HG03439 (cell line): ENCODE measurements around the gene ADAM12.

ENCODE experiments used
- ATAC-seq: cut with Tn5 transposase; IDR thresholded peaks from one replicate; pipeline ENCODE4 v1.9.1; 2021; ENCODE audit warnings: mild to moderate bottlenecking, moderate library complexity; ENCODE audit not compliant: unreplicated experiment

ADAM12 gene

DNA sequence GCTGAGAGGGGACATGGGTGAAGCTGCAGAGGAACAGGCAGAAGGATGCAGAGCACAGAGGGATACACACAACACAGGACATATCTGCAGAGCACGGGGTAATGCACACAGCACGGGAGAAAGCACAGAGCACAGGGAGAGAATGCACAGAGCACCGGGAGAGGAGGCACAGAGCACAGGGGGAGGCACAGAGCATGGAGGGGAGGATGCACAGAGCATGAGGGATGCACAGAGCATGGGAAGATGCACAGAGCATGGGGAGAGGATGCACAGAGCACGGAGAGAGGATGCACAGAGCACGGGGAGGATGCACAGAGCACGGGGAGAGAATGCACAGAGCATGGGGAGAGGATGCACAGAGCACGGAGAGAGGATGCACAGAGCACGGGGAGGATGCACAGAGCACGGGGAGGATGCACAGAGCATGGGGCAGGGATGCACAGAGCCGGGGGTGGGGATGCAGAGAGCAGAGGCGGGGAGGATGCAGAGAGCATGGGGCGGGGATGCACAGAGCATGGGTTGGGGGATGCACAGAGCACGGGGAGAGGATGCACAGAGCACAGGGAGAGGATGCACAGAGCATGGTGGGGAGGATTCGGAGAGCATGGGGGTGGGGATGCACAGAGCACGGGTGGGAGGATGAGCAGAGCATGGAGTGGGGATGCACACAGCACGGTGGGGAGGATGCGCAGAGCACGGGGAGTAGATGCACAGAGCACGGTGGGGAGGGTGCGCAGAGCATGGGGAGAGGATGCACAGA lies 230.0 kb downstream of the ADAM12 start:
- ATAC-seq = no peak

- no peak for ATAC-seq
Observed at GRCh38 chr10:126157189-126157588, 231.1 kb downstream of the ADAM12 start.

DNA sequence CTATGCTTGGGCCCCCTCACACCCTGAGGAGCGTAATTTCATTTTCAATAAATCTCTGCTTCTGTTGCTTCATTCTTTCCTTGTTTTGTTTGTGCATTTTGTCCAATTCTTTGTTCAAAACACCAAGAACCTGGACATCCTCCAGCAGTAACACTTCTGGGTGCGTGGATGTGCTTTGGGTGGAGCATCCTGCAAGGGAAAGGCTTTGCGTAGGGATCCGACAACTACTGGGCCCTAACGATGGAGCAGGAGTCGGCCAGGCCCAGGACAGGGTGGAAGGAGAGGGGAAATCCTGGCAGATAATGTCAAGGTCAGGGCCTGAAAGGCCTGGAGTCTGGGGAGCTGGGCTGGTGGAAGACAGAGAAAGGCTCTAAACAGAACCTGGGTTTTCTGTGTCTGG lies 231.8 kb downstream of the ADAM12 start:
- ATAC-seq = no peak

DNA sequence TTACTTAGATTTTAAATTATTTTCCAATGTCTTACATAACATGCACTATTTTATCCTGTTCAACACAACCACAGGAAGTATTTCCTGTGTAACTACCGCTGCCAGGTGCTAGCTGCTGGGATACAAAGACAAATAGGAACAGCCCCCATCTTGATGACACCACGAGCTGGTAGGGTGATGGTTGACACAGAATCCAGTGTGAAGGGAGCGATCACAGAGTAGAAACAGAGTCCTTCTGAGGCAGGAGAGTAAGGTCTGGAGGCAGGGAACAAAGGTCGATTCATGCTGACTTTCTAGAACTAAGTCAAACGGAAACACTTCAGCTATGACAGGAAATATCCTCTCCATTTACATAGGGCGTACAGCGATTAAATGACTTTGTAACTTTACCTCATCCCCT lies 232.3 kb downstream of the ADAM12 start:
- ATAC-seq = no peak

DNA sequence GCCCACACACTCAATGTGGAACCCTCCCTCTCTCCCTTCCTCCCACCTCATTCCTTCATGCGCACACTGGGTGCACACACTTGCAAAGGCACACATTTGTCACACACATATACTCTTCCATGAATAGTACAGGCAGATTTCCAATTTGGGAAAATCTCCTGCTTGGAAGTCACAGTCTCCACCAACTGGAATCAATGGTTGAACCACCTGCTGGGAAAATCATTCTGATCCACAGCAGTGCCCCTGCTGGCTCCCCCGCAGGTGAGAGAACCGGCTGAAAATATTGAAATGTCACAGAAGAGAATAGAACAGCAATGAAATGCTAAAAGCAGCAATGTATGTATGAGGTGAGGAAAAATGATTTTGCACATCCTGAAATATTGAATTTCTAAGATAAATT lies 232.7 kb downstream of the ADAM12 start:
- ATAC-seq = no peak

DNA sequence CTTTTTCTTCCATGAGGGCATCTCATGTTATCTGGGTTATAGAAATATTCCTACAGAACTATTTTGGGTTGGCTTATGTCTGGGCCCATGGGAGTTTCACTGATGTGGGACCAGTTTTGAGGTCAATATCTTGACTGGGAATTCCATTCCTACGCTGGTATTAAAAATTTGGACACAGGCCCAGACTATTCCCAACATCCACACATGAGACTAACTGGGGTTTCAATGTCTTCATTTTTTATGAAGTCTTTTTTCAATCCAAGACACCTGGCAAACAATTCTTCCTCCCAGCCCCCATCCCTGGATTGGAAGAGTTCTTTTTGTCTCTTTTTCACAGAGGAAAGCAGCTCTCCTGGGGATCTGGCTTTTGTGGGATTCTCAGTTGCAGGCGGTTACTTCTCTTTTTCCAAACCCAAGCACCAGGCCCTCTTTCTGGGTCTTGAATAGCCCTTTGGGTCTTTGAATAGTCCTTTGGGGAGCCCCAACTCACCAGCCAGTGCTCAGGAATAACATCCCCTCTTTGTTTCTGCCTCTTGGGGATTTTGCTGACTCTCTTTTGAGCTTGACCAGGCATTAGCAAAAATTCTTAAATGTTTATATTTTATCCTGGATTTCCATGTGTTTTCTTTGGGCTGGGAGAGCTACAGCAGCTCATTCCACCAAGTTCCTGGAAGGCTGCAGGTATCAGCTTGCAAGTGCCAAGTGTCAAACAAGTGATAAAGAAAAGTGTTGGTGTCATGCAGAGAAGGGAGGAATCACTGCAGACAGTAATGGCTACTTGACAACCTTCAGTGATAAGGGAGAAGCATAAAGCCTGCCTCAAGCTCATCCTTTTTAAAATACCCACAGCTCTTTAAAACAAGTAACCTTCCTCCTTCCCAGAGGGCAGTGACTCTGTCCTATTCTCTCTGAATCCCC lies 234.3 kb downstream of the ADAM12 start:
- no peak for ATAC-seq

GRCh38 chr10:126147866-126148587 lies 240.2 kb downstream of the ADAM12 start:
- ATAC-seq = no peak

GRCh38 chr10:126146771-126147170 lies 241.5 kb downstream of the ADAM12 start:
- ATAC-seq = no peak

DNA sequence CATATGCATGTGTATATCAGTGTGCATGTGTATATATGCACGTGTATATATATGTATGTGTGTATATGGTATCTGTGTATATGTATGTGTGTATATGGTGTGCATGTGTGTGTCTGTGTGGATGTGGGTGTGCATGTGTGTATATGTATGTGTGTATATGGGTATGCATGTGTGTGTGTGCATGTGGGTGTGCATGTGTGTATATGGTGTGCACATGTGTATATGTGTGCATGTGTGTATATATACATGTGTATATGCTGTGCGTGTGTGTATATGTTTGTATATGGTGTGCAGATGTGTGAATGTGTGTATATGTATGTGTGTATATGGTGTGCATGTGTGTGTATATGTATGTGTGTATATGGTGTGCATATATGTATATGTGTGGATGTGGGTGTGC lies 245.2 kb downstream of the ADAM12 start:
- ATAC-seq = no peak

DNA sequence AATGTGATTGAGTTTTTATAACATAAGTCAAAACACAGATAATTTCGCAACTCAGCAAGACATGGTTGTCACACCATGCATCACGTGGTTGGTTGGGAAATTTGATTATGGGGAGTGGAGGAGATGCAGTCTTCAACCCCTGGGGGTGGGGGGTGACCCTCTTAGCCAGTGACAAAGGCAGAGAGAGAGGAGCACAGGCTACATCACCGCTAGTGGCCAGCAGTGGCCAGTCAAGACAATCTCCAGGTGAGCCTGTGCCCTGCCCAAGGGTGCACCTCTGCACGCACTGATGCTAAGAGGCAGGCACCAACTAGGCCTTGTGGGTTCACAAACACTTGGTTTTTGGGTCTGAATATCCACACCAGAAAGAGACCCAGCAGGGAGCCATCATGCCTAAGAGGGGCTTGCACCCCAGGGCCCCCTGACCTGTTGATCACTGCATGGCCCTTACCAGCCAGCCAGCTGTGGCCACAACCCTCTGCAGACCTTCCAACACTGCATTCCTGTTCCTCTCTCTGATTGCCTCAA lies 247.5 kb downstream of the ADAM12 start:
- no peak for ATAC-seq

GRCh38 chr10:126137562-126138221 lies 250.6 kb downstream of the ADAM12 start:
- no peak for ATAC-seq

DNA sequence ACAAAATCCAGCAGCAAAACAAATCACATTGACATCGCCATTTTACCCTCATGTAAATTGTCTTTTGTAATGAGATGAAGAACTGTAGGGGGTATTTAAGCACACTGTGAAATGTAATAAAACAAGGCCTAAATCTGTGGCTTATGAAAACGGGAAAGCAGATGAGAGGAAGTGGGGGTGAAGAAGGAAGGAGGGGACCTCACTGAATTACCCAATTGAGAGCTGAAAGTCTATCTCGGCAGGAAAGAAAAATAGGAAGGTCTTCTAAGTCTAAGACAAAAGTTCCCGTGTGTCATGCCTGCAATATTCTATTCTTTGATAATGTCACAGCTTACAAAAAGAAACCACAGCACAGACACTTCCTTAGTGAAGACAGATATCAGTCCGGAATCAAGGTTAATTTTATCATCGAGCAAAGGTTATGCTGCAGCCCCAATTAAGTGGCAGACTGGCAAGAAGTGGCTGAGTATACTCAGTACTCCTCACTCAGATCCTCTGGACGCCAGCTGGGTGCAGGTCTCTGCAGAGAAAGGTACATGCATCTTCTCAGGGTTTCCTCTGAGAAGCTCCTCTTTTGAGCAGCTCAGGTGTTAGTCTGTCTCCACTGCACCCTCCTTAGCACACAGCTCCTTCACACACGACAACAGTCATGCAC lies 252.2 kb downstream of the ADAM12 start:
- no peak for ATAC-seq

DNA sequence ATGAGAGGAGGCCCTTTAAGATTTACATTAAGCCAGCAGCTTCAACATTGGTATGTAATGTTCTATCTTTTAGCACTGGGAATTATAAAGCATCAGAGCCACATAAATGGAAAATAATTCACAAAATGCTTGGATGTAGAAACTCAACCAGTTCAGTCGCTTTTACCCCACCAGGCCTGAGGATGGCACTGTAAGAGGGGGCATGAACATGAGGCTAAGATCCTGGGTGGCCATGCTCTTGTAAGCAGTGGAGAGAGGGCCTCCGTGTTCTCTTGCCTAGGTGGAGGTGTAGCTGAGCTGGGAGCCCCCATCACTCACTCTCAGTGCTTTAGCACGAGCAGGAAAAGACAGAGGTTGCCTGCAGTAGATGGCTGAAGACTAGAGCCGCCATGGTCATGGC lies 253.1 kb downstream of the ADAM12 start:
- ATAC-seq = no peak

- no peak for ATAC-seq
Observed at GRCh38 chr10:126133906-126134656, 254.2 kb downstream of the ADAM12 start.

DNA sequence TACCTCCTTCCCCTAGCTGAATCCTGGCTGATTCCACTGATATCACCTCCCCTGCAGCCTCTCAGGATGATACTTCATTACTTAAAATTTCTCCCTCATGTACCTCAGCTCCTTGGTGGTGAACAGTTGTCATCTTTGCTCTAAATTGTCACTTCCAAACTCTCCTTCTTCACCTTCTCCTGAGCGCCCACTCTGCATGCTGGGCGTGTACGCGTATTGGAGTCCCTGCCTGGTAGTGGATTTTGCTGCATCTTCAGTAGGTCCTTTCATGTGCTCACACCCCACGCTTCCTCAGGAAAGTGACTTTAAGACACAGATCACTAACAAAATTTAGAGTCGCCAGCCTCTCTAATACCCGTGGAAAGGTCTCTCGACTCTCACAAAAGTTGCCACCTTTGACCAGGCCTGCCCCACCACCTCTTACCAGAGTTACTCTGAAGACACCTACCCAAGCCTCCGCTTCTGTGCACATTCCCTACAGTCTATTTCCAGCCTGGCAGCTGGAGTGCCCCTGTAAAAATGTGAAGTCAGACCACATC lies 255.1 kb downstream of the ADAM12 start:
- ATAC-seq = no peak

DNA sequence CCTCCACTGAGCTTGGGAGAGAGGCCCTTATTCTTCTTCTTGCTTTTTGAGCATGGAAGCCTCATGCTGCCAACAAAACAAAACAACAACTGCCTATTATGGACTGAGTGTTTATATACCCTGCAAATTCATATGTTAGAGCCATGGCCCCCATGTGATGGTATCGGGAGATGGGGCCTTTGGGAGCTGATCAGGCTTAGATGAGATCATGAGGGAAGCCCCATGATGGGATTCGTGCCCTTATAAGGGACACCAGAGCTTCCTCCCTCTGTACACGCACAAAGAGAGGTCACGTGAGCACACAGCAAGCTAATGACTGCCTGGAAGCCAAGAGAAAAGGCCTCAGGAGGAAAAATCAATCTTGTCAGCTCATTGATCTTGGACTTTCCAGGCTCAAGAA lies 256.9 kb downstream of the ADAM12 start:
- ATAC-seq = no peak

GRCh38 chr10:126130271-126130710 lies 258.0 kb downstream of the ADAM12 start:
- ATAC-seq = no peak

DNA sequence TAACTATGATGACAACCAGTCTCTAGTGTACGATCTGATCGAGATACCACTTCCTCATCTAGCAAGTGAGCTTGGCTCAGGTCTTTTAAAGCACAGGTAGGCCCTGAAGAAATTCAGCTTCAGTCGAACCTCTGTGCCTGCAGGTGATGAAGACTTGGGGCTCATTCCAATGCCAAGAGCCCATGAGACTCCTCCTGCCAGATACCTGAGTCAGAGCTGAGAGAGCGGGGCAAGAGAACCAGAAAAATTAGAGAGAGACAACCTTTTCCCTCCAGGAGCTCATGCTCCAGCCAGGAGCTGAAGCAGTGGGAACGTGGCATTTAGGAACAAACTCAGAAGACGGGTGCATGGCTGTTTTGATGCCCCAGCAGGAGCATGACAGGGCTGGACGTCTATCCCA lies 259.3 kb downstream of the ADAM12 start:
- no peak for ATAC-seq

GRCh38 chr10:126128581-126128980 lies 259.7 kb downstream of the ADAM12 start:
- ATAC-seq = no peak
